ENCODE results near the gene CBR3.

Gene CBR3

DNA sequence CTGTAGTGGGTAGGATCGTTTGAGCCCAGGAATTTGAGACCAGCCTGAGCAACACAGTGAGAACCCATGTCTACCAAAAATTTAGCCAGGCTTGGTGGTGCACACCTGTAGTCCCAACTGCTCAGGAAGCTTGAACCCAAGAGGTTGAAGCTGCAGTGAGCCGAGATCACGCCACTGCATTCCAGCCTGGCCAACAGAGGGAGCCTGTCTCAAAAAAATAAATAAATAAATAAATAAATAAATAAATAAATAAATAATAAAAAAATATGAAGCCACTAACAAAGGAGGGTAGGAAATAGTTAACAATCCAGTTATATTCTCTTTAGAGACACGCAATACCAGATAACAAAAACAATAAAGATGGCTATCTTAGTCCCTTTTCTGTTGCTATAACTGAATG is 11.9 kb upstream of the CBR3 start (continued):
- TF ChIP-seq, protein P1, sequence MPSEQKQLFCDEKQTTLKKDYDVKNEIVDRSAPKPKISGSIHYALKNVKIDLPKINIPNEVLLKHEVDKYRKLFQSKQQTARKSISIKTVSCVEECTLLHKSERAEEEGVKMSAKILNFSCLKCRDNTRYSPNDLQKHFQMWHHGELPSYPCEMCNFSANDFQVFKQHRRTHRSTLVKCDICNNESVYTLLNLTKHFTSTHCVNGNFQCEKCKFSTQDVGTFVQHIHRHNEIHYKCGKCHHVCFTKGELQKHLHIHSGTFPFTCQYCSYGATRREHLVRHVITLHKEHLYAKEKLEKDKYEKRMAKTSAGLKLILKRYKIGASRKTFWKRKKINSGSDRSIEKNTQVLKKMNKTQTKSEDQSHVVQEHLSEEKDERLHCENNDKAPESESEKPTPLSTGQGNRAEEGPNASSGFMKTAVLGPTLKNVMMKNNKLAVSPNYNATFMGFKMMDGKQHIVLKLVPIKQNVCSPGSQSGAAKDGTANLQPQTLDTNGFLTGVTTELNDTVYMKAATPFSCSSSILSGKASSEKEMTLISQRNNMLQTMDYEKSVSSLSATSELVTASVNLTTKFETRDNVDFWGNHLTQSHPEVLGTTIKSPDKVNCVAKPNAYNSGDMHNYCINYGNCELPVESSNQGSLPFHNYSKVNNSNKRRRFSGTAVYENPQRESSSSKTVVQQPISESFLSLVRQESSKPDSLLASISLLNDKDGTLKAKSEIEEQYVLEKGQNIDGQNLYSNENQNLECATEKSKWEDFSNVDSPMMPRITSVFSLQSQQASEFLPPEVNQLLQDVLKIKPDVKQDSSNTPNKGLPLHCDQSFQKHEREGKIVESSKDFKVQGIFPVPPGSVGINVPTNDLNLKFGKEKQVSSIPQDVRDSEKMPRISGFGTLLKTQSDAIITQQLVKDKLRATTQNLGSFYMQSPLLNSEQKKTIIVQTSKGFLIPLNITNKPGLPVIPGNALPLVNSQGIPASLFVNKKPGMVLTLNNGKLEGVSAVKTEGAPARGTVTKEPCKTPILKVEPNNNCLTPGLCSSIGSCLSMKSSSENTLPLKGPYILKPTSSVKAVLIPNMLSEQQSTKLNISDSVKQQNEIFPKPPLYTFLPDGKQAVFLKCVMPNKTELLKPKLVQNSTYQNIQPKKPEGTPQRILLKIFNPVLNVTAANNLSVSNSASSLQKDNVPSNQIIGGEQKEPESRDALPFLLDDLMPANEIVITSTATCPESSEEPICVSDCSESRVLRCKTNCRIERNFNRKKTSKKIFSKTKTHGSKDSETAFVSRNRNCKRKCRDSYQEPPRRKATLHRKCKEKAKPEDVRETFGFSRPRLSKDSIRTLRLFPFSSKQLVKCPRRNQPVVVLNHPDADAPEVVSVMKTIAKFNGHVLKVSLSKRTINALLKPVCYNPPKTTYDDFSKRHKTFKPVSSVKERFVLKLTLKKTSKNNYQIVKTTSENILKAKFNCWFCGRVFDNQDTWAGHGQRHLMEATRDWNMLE (tag by site-specific recombination; conservative IDR thresholded peaks at IDR 0.05; ENCODE audit: low read depth), result peak; percentile 100
- TF ChIP-seq, protein P2, sequence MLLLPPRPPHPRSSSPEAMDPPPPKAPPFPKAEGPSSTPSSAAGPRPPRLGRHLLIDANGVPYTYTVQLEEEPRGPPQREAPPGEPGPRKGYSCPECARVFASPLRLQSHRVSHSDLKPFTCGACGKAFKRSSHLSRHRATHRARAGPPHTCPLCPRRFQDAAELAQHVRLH (tag by site-specific recombination; IDR thresholded peaks at IDR 0.05), result peak; percentile 95
- TF ChIP-seq ZNF155 (tag by site-specific recombination; IDR thresholded peaks at IDR 0.05) (0 out of 2 replicates have a peak, but pooled peaks have one; percentile 53), ZNF654 (tag by site-specific recombination; IDR thresholded peaks at IDR 0.05; ENCODE audit: low read depth) (peak; percentile 71), ZBTB8A (tag by site-specific recombination; IDR thresholded peaks at IDR 0.05) (peak; percentile 96), KLF8 (tag by site-specific recombination; IDR thresholded peaks at IDR 0.05) (0 out of 2 replicates have a peak, but pooled peaks have one; percentile 32), ZNF138 (tag by site-specific recombination; IDR thresholded peaks at IDR 0.05; ENCODE audit: borderline replicate concordance) (no peak; the same call in none of the 2 replicates), ZNF366 (tag by site-specific recombination; conservative IDR thresholded peaks at IDR 0.05) (peak; percentile 76), OSR2 (tag by site-specific recombination; IDR thresholded peaks at IDR 0.05) (peak; percentile 65; the same call in 1 of the 2 replicates), ZNF530 (tag by site-specific recombination; IDR thresholded peaks at IDR 0.05; ENCODE audit: low read depth) (peak; percentile 94), ZNF549 (tag by site-specific recombination; IDR thresholded peaks at IDR 0.05) (no peak), ZBTB17 (tag by site-specific recombination; IDR thresholded peaks at IDR 0.05) (no peak), ZXDB (tag by site-specific recombination; IDR thresholded peaks at IDR 0.05) (peak; percentile 99), ZNF341 (tag by site-specific recombination; IDR thresholded peaks at IDR 0.05; ENCODE audit: low read depth) (peak; percentile 67), ZNF610 (tag by site-specific recombination; IDR thresholded peaks at IDR 0.05; ENCODE audit: borderline replicate concordance) (peak; percentile 85), ZNF777 (tag by site-specific recombination; IDR thresholded peaks at IDR 0.05; ENCODE audit: borderline replicate concordance) (no peak), ZEB2 (tag by site-specific recombination; IDR thresholded peaks at IDR 0.05) (0 out of 2 replicates have a peak, but pooled peaks have one; percentile 45), KLF1 (tag by site-specific recombination; IDR thresholded peaks at IDR 0.05) (peak; percentile 38; the same call in 1 of the 2 replicates)
- TF ChIP-seq, protein P3, sequence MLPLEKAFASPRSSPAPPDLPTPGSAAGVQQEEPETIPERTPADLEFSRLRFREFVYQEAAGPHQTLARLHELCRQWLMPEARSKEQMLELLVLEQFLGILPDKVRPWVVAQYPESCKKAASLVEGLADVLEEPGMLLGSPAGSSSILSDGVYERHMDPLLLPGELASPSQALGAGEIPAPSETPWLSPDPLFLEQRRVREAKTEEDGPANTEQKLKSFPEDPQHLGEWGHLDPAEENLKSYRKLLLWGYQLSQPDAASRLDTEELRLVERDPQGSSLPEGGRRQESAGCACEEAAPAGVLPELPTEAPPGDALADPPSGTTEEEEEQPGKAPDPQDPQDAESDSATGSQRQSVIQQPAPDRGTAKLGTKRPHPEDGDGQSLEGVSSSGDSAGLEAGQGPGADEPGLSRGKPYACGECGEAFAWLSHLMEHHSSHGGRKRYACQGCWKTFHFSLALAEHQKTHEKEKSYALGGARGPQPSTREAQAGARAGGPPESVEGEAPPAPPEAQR (tag by site-specific recombination; IDR thresholded peaks at IDR 0.05), result no peak
- TF ChIP-seq, protein P4, sequence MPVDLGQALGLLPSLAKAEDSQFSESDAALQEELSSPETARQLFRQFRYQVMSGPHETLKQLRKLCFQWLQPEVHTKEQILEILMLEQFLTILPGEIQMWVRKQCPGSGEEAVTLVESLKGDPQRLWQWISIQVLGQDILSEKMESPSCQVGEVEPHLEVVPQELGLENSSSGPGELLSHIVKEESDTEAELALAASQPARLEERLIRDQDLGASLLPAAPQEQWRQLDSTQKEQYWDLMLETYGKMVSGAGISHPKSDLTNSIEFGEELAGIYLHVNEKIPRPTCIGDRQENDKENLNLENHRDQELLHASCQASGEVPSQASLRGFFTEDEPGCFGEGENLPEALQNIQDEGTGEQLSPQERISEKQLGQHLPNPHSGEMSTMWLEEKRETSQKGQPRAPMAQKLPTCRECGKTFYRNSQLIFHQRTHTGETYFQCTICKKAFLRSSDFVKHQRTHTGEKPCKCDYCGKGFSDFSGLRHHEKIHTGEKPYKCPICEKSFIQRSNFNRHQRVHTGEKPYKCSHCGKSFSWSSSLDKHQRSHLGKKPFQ (tag by site-specific recombination; IDR thresholded peaks at IDR 0.05), result peak; percentile 88
- TF ChIP-seq, protein P5, sequence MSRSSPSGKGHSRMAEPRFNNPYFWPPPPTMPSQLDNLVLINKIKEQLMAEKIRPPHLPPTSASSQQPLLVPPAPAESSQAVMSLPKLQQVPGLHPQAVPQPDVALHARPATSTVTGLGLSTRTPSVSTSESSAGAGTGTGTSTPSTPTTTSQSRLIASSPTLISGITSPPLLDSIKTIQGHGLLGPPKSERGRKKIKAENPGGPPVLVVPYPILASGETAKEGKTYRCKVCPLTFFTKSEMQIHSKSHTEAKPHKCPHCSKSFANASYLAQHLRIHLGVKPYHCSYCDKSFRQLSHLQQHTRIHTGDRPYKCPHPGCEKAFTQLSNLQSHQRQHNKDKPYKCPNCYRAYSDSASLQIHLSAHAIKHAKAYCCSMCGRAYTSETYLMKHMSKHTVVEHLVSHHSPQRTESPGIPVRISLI (tag by site-specific recombination; IDR thresholded peaks at IDR 0.05), result 0 out of 2 replicates have a peak, but pooled peaks have one; percentile 63
- TF ChIP-seq, protein P6, sequence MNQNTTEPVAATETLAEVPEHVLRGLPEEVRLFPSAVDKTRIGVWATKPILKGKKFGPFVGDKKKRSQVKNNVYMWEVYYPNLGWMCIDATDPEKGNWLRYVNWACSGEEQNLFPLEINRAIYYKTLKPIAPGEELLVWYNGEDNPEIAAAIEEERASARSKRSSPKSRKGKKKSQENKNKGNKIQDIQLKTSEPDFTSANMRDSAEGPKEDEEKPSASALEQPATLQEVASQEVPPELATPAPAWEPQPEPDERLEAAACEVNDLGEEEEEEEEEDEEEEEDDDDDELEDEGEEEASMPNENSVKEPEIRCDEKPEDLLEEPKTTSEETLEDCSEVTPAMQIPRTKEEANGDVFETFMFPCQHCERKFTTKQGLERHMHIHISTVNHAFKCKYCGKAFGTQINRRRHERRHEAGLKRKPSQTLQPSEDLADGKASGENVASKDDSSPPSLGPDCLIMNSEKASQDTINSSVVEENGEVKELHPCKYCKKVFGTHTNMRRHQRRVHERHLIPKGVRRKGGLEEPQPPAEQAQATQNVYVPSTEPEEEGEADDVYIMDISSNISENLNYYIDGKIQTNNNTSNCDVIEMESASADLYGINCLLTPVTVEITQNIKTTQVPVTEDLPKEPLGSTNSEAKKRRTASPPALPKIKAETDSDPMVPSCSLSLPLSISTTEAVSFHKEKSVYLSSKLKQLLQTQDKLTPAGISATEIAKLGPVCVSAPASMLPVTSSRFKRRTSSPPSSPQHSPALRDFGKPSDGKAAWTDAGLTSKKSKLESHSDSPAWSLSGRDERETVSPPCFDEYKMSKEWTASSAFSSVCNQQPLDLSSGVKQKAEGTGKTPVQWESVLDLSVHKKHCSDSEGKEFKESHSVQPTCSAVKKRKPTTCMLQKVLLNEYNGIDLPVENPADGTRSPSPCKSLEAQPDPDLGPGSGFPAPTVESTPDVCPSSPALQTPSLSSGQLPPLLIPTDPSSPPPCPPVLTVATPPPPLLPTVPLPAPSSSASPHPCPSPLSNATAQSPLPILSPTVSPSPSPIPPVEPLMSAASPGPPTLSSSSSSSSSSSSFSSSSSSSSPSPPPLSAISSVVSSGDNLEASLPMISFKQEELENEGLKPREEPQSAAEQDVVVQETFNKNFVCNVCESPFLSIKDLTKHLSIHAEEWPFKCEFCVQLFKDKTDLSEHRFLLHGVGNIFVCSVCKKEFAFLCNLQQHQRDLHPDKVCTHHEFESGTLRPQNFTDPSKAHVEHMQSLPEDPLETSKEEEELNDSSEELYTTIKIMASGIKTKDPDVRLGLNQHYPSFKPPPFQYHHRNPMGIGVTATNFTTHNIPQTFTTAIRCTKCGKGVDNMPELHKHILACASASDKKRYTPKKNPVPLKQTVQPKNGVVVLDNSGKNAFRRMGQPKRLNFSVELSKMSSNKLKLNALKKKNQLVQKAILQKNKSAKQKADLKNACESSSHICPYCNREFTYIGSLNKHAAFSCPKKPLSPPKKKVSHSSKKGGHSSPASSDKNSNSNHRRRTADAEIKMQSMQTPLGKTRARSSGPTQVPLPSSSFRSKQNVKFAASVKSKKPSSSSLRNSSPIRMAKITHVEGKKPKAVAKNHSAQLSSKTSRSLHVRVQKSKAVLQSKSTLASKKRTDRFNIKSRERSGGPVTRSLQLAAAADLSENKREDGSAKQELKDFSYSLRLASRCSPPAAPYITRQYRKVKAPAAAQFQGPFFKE (tag by site-specific recombination; IDR thresholded peaks at IDR 0.05; ENCODE audit: borderline replicate concordance), result no peak
